ENCODE results near the gene NTSR1. TPM values are rescaled to one million over a fixed set of nuclear protein-coding genes. Genes with fewer than 3 reads are reported as not detected.

NTSR1 gene
- total RNA-seq, 1 experiment from 2014 or later = 0.98 TPM

GRCh38 chr20:62805711-62806382 is 97.2 kb downstream of the NTSR1 start:
- peaks cover 14% of the 10 kb centered on the region for H3K4me1 ChIP-seq (replicated peaks; ENCODE audit: insufficient read depth)
- CTCF ChIA-PET = interaction anchor here (1.5 kb wide), 1 partner anchor 17 kb away, joined by 5 read pairs; no protein-coding TSS in a partner anchor
- no peaks in the 10 kb centered on the region for H3K9me2 ChIP-seq (ENCODE audit: insufficient read depth)
- H3K4me3 ChIP-seq = peak overlapping the region; percentile 83
- intact Hi-C loops (cut with micrococcal nuclease; ENCODE audit: unreplicated experiment) = loop anchor here (5.0 kb wide), 1 partner anchor 184 kb away; no protein-coding TSS in a partner anchor
- peak overlapping the region; percentile 97 for H3K4me2 ChIP-seq
- TSS peak; percentile 13 for BruUV-seq (replicated peaks)
- peaks cover 41% of the 10 kb centered on the region for H4K20me1 ChIP-seq (ENCODE audit: insufficient read depth)
- POLR2A ChIA-PET (ENCODE audit: unreplicated experiment) = no interaction called here
- peaks cover 39% of the 10 kb centered on the region for H3F3A ChIP-seq (ENCODE audit: insufficient read depth, low read depth)
- no peak for TF ChIP-seq EZH2 (IDR thresholded peaks at IDR 0.05; ENCODE audit: low read depth)
- no peak for TF ChIP-seq CTCF (conservative IDR thresholded peaks at IDR 0.05)
- peaks cover 30% of the 10 kb centered on the region for H3K79me2 ChIP-seq (ENCODE audit: low read depth)
- no peaks in the 10 kb centered on the region for H3K27me3 ChIP-seq (ENCODE audit: insufficient read depth, low read depth)
- no peaks in the 10 kb centered on the region for H3K9me3 ChIP-seq (ENCODE audit: insufficient read depth, low read depth)
- H3K27ac ChIP-seq = no peak overlapping the region
- no peak for DNase-seq
- peak overlapping the region; percentile 71; the same call in 1 of the 2 replicates for H2AFZ ChIP-seq
- peaks cover 14% of the 10 kb centered on the region for H3K36me3 ChIP-seq (ENCODE audit: low read depth)

DNA sequence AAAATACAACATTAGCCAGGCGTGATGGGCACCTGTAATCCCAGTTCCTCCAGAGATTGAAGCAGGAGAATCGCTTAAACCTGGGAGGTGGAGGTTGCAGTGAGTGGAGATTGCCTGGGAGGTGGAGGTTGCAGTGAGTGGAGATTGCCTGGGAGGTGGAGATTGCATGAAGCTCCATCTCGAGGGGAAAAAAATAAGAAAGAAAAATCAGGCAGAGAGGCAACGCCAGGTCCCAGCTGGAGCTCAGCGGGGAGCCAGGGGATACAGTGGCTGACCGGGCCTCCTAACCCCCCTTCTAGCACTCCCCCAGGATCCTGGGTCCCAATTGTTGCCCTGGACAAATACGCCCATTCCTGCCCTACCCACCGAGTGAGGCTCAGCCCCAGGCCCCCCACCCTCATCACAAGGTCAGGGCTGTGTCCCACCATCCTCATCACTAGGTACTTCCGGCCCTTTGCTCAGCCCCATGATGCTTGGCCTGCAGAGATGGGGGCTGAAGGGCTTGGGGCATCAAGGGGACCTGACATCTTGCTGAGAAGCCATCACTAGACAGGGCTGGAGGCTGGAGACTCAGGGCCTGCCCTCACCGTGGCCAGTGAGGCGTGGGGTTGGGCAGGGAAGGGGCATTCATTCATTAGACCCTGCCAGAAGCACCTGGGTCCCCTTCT is 97.9 kb downstream of the NTSR1 start:
- Histone ChIP-seq H4K20me1 (ENCODE audit: insufficient read depth) (peaks cover 41% of the 10 kb centered on the region), H3K9me2 (ENCODE audit: insufficient read depth) (no peaks in the 10 kb centered on the region), H3K36me3 (ENCODE audit: low read depth) (peaks cover 14% of the 10 kb centered on the region), H3F3A (ENCODE audit: insufficient read depth, low read depth) (peaks cover 36% of the 10 kb centered on the region), H2AFZ (no peak overlapping the region), H3K27ac (no peak overlapping the region), H3K4me1 (replicated peaks; ENCODE audit: insufficient read depth) (peaks cover 14% of the 10 kb centered on the region), H3K79me2 (ENCODE audit: low read depth) (peaks cover 30% of the 10 kb centered on the region), H3K4me3 (peak overlapping the region; percentile 83; the same call in 1 of the 2 replicates), H3K27me3 (ENCODE audit: insufficient read depth, low read depth) (no peaks in the 10 kb centered on the region), H3K9me3 (ENCODE audit: insufficient read depth, low read depth) (no peaks in the 10 kb centered on the region), H3K4me2 (peak overlapping the region; percentile 97)
- ChIA-PET POLR2A (ENCODE audit: unreplicated experiment) (no interaction called here), CTCF (interaction anchor here (1.5 kb wide), 1 partner anchor 16 kb away, joined by 5 read pairs; no protein-coding TSS in a partner anchor)
- intact Hi-C loops (cut with micrococcal nuclease; ENCODE audit: unreplicated experiment) = loop anchor here (5.0 kb wide), 1 partner anchor 184 kb away; no protein-coding TSS in a partner anchor
- no TSS peak for BruUV-seq (replicated peaks)
- TF ChIP-seq EZH2 (IDR thresholded peaks at IDR 0.05; ENCODE audit: low read depth) (no peak), CTCF (conservative IDR thresholded peaks at IDR 0.05) (no peak)
- no peak for DNase-seq

GRCh38 chr20:62807444-62808210 is 99.0 kb downstream of the NTSR1 start:
- Histone ChIP-seq H4K20me1 (ENCODE audit: insufficient read depth) (peaks cover 43% of the 10 kb centered on the region), H3K9me3 (ENCODE audit: insufficient read depth, low read depth) (no peaks in the 10 kb centered on the region), H3K4me1 (replicated peaks; ENCODE audit: insufficient read depth) (peaks cover 14% of the 10 kb centered on the region), H3K27ac (no peak overlapping the region), H3F3A (ENCODE audit: insufficient read depth, low read depth) (peaks cover 34% of the 10 kb centered on the region), H2AFZ (no peak overlapping the region), H3K79me2 (ENCODE audit: low read depth) (peaks cover 30% of the 10 kb centered on the region), H3K9me2 (ENCODE audit: insufficient read depth) (no peaks in the 10 kb centered on the region), H3K27me3 (ENCODE audit: insufficient read depth, low read depth) (no peaks in the 10 kb centered on the region), H3K36me3 (ENCODE audit: low read depth) (peaks cover 14% of the 10 kb centered on the region), H3K4me2 (no peak overlapping the region), H3K4me3 (no peak overlapping the region)
- TF ChIP-seq EZH2 (IDR thresholded peaks at IDR 0.05; ENCODE audit: low read depth) (no peak), CTCF (conservative IDR thresholded peaks at IDR 0.05) (no peak)
- no TSS peak for BruUV-seq (replicated peaks)
- DNase-seq = no peak
- intact Hi-C loops (cut with micrococcal nuclease; ENCODE audit: unreplicated experiment) = loop anchor here (5.0 kb wide), 1 partner anchor 185 kb away; no protein-coding TSS in a partner anchor
- CTCF ChIA-PET = interaction anchor here (1.1 kb wide), 1 partner anchor 308 kb away, joined by 10 read pairs; no protein-coding TSS in a partner anchor
- POLR2A ChIA-PET (ENCODE audit: unreplicated experiment) = no interaction called here

Data from PC-9 (cell line).